Measurements from ENCODE around the gene ADSS1. TPM values are rescaled to one million over a fixed set of nuclear protein-coding genes. Genes with fewer than 3 reads are reported as not detected.

ADSS1 gene
- polyA plus RNA-seq, 1 of the 3 experiments (the other 2 are of a cell fraction), result 14.3 TPM

GRCh38 chr14:104732931-104733681 is 9.1 kb downstream of the ADSS1 start:
- H3K4me1 ChIP-seq (ENCODE audit: control insufficient read depth in 1 of 2, insufficient read depth in 2 of 2, low read depth in 1 of 2, low read length in 1 of 2), result peaks cover 0 to 6% of the 10 kb centered on the region in 2 experiments; a peak in 1 of 4 replicates
- H3K27ac ChIP-seq (ENCODE audit: low read depth in 2 of 2, low read length in 1 of 2), result no peak overlapping the region
- no peaks in the 10 kb centered on the region for H3K79me2 ChIP-seq (ENCODE audit: insufficient read depth)
- H4K20me1 ChIP-seq (ENCODE audit: insufficient read depth), result no peaks in the 10 kb centered on the region
- POLR2A ChIA-PET, result no interaction called here
- H3K9me3 ChIP-seq, result no peaks in the 10 kb centered on the region
- no peak overlapping the region for H2AFZ ChIP-seq (ENCODE audit: low read depth)
- H3K9ac ChIP-seq, result no peak overlapping the region
- no peak overlapping the region for H3K4me3 ChIP-seq (ENCODE audit: low read depth in 2 of 2, low read length in 1 of 2)
- H3K36me3 ChIP-seq (replicated peaks in 1 of 2; ENCODE audit: control insufficient read depth in 1 of 2, insufficient read depth in 2 of 2, low read length in 1 of 2), result no peaks in the 10 kb centered on the region
- H3F3A ChIP-seq (replicated peaks; ENCODE audit: insufficient read depth), result no peaks in the 10 kb centered on the region
- H3K27me3 ChIP-seq (ENCODE audit: insufficient read depth), result no peaks in the 10 kb centered on the region
- WGBS (ENCODE audit: low lambda C conversion rate), result 89% methylated on average over 15 of the region's 23 CpGs
- DNase-seq, result no peak
- TF ChIP-seq USF1 (IDR thresholded peaks at IDR 0.05; ENCODE audit: borderline replicate concordance, low read depth), result no peak
- no peak for TF ChIP-seq FOXJ3 (CRISPR knock-in tag; IDR thresholded peaks at IDR 0.05)
- no peak for TF ChIP-seq JUND (IDR thresholded peaks at IDR 0.05)
- TF ChIP-seq USF2 (IDR thresholded peaks at IDR 0.05; ENCODE audit: borderline replicate concordance, low read depth, low read length), result no peak
- TF ChIP-seq MXI1 (IDR thresholded peaks at IDR 0.05; ENCODE audit: low read depth, low read length), result no peak
- TF ChIP-seq TCF12 (IDR thresholded peaks at IDR 0.05), result no peak
- TF ChIP-seq PBX3 (IDR thresholded peaks at IDR 0.05), result no peak
- no peak for TF ChIP-seq EP300 (IDR thresholded peaks at IDR 0.05; ENCODE audit: borderline replicate concordance in 1 of 2, low read depth in 1 of 2, low read length in 1 of 2)
- TF ChIP-seq NFIC (IDR thresholded peaks at IDR 0.05; ENCODE audit: borderline replicate concordance), result no peak
- no peak for TF ChIP-seq MEF2A (IDR thresholded peaks at IDR 0.05; ENCODE audit: borderline replicate concordance, low read depth)
- TF ChIP-seq EZH2phosphoT487 (IDR thresholded peaks at IDR 0.05; ENCODE audit: borderline replicate concordance, low read depth), result no peak
- CTCF ChIA-PET, result interaction anchor here (4.4 kb wide), 1 partner anchor 9 kb away, joined by 21 read pairs; the partner anchor contains the start of gene ADSS1
- H3K4me2 ChIP-seq, result no peak overlapping the region
- no peaks in the 10 kb centered on the region for H3K9me2 ChIP-seq

DNA sequence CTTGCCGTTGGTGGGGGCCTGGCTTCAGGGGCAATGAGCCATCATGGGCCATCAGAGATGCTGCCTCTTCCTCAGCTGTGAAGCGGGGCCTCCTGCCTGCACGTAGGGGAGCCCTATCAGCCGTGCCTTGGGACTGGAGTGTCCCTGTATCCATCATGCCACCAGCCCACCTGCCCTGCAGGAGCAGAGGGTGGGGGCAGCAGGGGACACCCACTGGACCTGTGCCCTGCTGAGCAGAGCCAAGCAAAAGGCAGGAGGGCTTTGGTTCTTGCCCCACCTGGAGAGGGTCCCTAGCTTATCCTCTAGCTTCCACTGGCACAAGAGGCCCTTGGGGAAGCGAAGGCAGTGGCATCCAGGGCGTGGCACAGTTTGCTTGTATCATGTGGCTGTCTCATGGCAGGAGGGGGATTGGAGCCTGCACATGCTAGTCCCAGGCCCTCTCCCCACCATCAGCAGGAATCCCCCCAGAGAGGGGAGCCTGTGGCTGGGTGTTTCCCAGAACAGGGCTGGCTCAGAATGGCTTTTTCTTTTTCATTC is 10.1 kb downstream of the ADSS1 start:
- no peaks in the 10 kb centered on the region for H3K79me2 ChIP-seq (ENCODE audit: insufficient read depth)
- H3K27me3 ChIP-seq (ENCODE audit: insufficient read depth), result no peaks in the 10 kb centered on the region
- no peak overlapping the region for H2AFZ ChIP-seq (ENCODE audit: low read depth)
- ChIA-PET CTCF (interaction anchor here (0.5 to 4.4 kb wide), 3 partner anchors 10 to 236 kb away, joined by 3 to 21 read pairs (median 3); partner anchors contain the start of gene ADSS1), POLR2A (no interaction called here)
- H3K4me3 ChIP-seq (ENCODE audit: low read depth in 2 of 2, low read length in 1 of 2), result no peak overlapping the region
- H3K9me3 ChIP-seq, result no peaks in the 10 kb centered on the region
- no peak overlapping the region for H3K4me2 ChIP-seq
- H3K36me3 ChIP-seq (replicated peaks in 1 of 2; ENCODE audit: control insufficient read depth in 1 of 2, insufficient read depth in 2 of 2, low read length in 1 of 2), result no peaks in the 10 kb centered on the region
- H3K27ac ChIP-seq (ENCODE audit: low read depth in 2 of 2, low read length in 1 of 2), result no peak overlapping the region
- H3K4me1 ChIP-seq (ENCODE audit: control insufficient read depth in 1 of 2, insufficient read depth in 2 of 2, low read depth in 1 of 2, low read length in 1 of 2), result peaks cover 0 to 6% of the 10 kb centered on the region in 2 experiments; a peak in 1 of 4 replicates
- 50% methylated on average over 2 of the region's 6 CpGs for WGBS (ENCODE audit: low lambda C conversion rate)
- H4K20me1 ChIP-seq (ENCODE audit: insufficient read depth), result no peaks in the 10 kb centered on the region
- no peaks in the 10 kb centered on the region for H3F3A ChIP-seq (replicated peaks; ENCODE audit: insufficient read depth)
- no peaks in the 10 kb centered on the region for H3K9me2 ChIP-seq
- TF ChIP-seq FOXM1 (IDR thresholded peaks at IDR 0.05; ENCODE audit: low read depth) (no peak), GATA2 (CRISPR knock-in tag; IDR thresholded peaks at IDR 0.05) (no peak), CHD2 (IDR thresholded peaks at IDR 0.05; ENCODE audit: low read length, partially characterized antibody) (no peak), TAF1 (IDR thresholded peaks at IDR 0.05; ENCODE audit: borderline replicate concordance, low read depth, low read length) (no peak), USF2 (IDR thresholded peaks at IDR 0.05; ENCODE audit: borderline replicate concordance, low read depth, low read length) (no peak), FOSL2 (IDR thresholded peaks at IDR 0.05; ENCODE audit: borderline replicate concordance, low read depth) (no peak), RFX5 (IDR thresholded peaks at IDR 0.05; ENCODE audit: low read length) (no peak), ELF1 (IDR thresholded peaks at IDR 0.05) (no peak), MXI1 (IDR thresholded peaks at IDR 0.05; ENCODE audit: low read depth, low read length) (no peak), EZH2phosphoT487 (IDR thresholded peaks at IDR 0.05; ENCODE audit: borderline replicate concordance, low read depth) (no peak), RAD21 (IDR thresholded peaks at IDR 0.05; ENCODE audit: low read length) (no peak)
- TF ChIP-seq, protein P1, sequence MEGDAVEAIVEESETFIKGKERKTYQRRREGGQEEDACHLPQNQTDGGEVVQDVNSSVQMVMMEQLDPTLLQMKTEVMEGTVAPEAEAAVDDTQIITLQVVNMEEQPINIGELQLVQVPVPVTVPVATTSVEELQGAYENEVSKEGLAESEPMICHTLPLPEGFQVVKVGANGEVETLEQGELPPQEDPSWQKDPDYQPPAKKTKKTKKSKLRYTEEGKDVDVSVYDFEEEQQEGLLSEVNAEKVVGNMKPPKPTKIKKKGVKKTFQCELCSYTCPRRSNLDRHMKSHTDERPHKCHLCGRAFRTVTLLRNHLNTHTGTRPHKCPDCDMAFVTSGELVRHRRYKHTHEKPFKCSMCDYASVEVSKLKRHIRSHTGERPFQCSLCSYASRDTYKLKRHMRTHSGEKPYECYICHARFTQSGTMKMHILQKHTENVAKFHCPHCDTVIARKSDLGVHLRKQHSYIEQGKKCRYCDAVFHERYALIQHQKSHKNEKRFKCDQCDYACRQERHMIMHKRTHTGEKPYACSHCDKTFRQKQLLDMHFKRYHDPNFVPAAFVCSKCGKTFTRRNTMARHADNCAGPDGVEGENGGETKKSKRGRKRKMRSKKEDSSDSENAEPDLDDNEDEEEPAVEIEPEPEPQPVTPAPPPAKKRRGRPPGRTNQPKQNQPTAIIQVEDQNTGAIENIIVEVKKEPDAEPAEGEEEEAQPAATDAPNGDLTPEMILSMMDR (IDR thresholded peaks at IDR 0.05), result no peak
- H3K9ac ChIP-seq, result no peak overlapping the region
- DNase-seq, result no peak

All from SK-N-SH (cell line).